ENCODE measurements around the gene DGKI.

The DGKI gene

DNA sequence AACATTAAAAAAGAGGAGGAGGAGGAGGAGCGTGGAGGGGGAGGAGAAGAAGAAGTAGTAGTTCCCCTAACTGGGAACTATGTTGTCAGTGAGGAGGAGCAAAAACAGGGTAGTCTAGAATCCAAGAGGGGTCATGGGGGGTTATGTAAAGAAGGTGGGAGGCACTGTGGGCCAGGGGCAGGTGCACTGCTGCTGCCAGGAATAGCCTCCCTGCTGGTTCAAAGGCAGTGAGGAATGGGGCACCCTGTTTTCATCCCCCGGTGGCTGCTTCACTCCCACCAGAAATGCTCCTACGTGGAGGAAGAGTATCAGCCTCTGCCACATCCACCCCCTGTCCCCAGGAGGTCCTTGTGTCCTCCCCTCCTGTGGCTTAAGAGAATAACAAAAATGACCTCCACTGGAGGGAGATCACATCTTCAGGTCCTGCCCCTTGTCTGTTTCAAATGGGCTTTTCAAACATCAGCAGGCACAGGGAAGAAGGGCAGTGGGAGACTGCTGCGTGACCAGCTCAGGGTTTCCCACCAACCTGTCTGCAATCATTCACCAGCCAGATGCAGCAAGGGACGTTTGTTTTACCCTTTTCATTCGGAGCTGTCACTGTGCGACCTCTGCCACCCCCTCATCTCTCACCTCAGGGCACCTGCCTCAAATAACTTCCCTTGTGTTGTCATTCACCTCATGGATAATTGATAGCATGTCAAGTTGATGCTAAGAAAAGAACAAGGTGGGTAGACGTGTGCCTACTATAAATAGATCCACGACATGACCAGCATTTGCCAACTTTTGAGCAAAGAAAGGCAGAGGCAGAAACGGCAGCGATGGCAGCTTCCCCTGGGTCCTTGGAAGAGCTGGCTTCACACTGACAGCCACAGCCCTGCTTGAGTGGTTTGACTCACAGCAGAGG, 92.6 kb downstream of the DGKI start:
- no peaks in the 10 kb centered on the region for H3K36me3 Mint-ChIP-seq
- no peak overlapping the region for H3K27ac Mint-ChIP-seq
- no peaks in the 10 kb centered on the region for H3K4me1 Mint-ChIP-seq
- no peak overlapping the region for H3K4me3 Mint-ChIP-seq
- H3K9me3 Mint-ChIP-seq, result no peaks in the 10 kb centered on the region
- H3K27me3 Mint-ChIP-seq, result peaks cover 10% of the 10 kb centered on the region

DNA sequence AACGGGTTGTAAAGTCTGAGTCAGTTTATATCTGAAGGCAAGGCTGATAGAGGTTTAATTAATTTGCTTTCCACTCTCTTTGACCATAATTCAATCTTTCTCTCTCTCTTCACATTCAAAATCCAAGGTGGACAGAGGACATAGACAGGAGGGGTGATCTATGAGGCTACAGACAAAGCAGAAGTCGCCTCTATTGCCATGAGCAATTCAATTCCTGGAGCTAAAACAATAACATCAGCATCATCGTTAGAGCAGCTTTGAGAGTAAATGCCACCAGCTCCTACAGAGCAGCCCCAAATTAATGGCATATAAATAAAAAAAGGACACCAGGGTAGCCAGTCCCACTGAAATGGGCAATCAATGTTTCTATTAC, 93.2 kb downstream of the DGKI start:
- Mint-ChIP-seq H3K4me1 (no peaks in the 10 kb centered on the region), H3K27me3 (peaks cover 11% of the 10 kb centered on the region), H3K9me3 (no peaks in the 10 kb centered on the region), H3K36me3 (no peaks in the 10 kb centered on the region), H3K27ac (no peak overlapping the region), H3K4me3 (no peak overlapping the region)

DNA sequence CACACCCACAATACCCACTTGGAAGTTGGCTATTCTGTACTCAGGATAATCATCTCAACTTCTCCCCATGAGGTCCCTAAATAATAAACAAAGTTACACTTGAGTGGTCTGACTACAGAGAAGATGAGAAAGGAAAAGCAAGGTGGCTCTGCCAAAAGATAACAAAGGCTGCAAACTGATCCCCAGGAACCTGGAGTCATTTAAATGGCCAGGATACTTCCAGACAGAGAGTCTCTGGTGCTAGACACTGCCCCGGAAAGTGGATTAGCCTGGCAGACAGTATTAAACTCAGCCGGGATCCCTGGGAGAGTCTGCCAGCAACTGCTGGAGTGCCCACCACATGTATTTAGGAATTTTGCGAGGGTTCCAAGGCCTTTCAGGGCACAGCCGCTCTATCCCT, 93.7 kb downstream of the DGKI start:
- Mint-ChIP-seq H3K27me3 (peaks cover 11% of the 10 kb centered on the region), H3K36me3 (no peaks in the 10 kb centered on the region), H3K27ac (no peak overlapping the region), H3K9me3 (no peaks in the 10 kb centered on the region), H3K4me3 (no peak overlapping the region), H3K4me1 (no peaks in the 10 kb centered on the region)

DNA sequence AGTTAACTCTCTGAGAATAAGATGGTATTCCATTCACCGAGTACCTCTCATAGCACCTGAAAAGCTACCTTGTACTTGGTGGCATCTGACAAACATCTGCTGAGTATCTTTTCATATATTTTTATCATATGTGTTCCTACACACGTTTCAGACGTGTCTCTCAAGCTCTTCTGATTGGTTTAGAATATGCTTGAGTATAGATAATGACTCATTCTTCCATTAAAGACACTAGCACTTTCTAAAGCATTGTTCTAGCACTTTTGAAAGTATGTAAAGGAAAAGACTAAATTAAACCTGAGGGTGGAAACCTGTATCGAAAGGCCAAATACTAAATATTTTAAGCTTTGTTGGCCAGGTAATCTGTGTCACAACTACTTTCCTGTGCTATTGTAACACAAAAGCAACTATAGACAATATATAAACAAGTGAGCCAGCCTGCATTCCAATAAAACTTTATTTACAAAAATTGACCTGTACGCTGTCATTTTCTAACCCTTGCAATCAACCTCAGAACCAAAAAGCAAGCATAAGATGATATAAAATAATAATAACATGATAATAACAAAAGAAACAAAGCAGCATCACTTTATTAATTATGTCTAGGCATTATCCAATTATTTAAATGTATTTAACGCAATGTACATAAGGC, 95.3 kb downstream of the DGKI start:
- peaks cover 12% of the 10 kb centered on the region for H3K27me3 Mint-ChIP-seq
- H3K4me3 Mint-ChIP-seq, result no peak overlapping the region
- H3K36me3 Mint-ChIP-seq, result no peaks in the 10 kb centered on the region
- no peaks in the 10 kb centered on the region for H3K4me1 Mint-ChIP-seq
- H3K9me3 Mint-ChIP-seq, result no peaks in the 10 kb centered on the region
- no peak overlapping the region for H3K27ac Mint-ChIP-seq

DNA sequence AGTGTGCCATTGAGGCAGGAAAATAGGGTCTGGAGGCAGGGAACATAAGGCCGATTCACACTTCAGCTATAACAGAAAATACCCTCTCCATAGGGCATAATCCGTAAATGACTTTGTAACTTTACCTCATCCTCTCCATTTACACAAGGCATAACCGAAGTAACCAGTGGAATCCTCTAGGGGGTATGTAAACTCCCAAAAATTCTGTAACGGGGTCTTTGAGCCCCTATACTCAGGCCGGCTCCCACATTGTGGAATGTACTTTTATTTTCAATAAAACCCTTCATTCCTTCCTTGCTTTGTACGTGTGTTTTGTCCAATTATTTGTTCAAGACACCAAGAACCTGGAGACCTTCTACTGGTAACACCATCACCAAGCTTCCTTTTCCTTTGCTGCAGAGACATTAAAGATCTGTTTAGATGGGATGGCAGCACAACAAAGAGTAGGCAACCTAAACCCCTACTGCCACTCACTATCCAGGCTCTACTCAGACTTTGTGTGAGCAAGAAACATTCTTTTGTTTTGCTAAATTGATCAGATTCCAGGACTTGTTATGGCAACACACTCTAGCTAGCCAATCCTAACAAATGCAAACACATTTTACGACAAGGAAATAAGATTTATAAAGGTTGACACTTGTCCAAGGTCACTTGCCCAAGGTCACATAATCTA, 99.3 kb downstream of the DGKI start:
- Mint-ChIP-seq H3K36me3 (no peaks in the 10 kb centered on the region), H3K4me1 (no peaks in the 10 kb centered on the region), H3K27me3 (peaks cover 9% of the 10 kb centered on the region), H3K9me3 (peaks cover 8% of the 10 kb centered on the region), H3K27ac (no peak overlapping the region), H3K4me3 (no peak overlapping the region)

DNA sequence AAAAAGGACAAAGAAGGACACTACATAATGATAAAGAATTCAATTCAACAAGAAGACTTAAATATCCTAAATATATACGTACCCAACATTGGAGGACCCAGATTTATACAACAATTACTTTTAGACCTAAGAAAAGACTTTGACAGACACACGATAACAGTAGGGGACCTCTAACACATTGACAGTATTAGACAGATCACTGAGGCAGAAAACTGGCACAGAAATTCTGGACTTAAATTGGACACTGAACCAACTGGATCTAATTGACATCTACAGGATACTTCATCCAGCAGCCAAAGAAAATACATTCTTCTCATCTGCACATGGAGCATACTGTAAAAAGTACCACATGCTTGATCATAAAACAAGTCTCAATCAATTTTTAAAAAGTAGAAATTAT, 103.8 kb downstream of the DGKI start:
- Mint-ChIP-seq H3K9me3 (peaks cover 11% of the 10 kb centered on the region), H3K27me3 (peaks cover 15% of the 10 kb centered on the region)

DNA sequence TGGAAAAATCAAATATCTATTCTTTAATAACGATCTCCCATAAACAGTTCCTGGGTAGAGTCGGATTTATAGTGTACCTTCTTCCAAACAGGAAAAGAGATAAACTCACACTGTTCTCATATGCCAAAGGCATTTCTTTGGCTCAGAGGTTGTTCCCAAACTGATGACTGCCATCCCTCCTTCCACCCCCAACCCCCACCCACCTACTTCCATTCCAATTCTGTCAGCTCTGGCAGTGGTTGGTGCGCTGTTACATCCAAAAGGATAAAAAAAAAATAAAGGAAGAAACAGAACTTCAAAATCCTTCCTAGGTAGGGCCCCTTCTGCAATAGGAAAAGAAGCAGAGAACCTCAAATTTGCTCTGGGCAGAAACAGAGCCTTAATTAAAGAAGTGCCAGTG, 104.7 kb downstream of the DGKI start:
- H3K27ac Mint-ChIP-seq, result no peak overlapping the region
- no peak overlapping the region for H3K4me3 Mint-ChIP-seq
- H3K36me3 Mint-ChIP-seq, result no peaks in the 10 kb centered on the region

More for the DNA sequence above, 103.8 kb downstream of the DGKI start:
- Mint-ChIP-seq H3K36me3 (no peaks in the 10 kb centered on the region), H3K4me1 (no peaks in the 10 kb centered on the region), H3K27ac (no peak overlapping the region), H3K4me3 (no peak overlapping the region)

DNA sequence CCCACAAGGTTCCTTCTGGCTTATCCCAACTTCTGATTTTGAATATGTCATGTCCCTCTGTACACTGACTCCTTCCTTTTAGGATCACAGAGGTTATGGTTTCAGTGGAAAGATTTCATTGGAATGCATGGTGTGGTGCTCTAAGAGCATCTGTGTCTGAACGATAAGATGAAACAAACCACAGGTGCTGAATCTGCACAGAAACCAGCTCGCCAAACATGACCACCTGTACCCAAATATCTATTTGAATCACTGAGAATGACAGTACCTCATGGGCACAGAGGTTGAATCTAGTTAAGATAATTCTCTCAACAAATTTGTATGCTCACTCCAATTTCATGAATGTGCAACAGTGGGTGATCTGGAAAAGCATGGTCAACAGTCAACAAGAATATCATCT, 105.3 kb downstream of the DGKI start:
- H3K4me3 Mint-ChIP-seq, result no peak overlapping the region
- peaks cover 11% of the 10 kb centered on the region for H3K9me3 Mint-ChIP-seq
- peaks cover 14% of the 10 kb centered on the region for H3K27me3 Mint-ChIP-seq
- no peak overlapping the region for H3K27ac Mint-ChIP-seq
- H3K4me1 Mint-ChIP-seq, result no peaks in the 10 kb centered on the region
- no peaks in the 10 kb centered on the region for H3K36me3 Mint-ChIP-seq

More for the DNA sequence above, 104.7 kb downstream of the DGKI start:
- Mint-ChIP-seq H3K27me3 (peaks cover 15% of the 10 kb centered on the region), H3K9me3 (peaks cover 11% of the 10 kb centered on the region), H3K4me1 (no peaks in the 10 kb centered on the region)

DNA sequence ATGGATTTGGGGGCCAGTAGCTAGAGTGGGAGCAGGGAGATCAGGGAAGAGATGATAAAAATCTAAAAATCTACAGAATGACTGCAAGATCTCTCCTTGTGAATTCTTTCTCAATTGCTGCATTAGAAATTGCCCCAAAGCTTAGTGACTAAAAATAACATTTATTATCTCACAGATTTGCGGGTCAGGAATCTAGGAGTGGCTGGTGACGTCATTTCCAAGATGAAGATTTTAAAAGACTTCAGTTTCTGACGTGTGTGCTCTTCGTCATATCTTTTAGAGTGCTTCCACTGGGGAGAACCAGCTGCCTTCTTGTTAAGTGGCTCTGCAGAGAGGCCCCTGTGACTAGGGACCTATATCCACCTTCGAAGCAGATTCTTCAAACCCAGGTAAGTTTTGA, 112.6 kb downstream of the DGKI start:
- Mint-ChIP-seq H3K9me3 (no peaks in the 10 kb centered on the region), H3K4me1 (no peaks in the 10 kb centered on the region), H3K36me3 (no peaks in the 10 kb centered on the region), H3K4me3 (no peak overlapping the region), H3K27ac (no peak overlapping the region), H3K27me3 (peaks cover 8% of the 10 kb centered on the region)

DNA sequence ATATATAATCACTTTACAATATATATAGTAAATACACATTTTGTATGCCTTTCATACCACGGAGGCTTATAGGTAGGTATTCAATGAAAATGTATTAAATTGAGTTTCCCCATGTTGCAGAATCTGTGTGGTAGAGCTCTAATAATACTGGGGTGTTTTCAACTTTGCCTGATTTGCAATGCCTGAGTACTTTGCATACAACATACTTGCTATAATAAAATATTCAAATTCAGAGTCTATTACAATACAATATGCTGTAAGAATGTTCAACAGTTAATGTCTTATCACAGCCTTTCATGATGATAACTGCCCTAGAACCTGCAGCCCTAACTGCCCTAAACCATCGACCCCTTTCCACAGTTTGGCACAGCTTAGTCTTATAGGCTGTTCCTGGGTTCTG, 114.6 kb downstream of the DGKI start:
- H3K4me1 Mint-ChIP-seq, result no peaks in the 10 kb centered on the region
- no peaks in the 10 kb centered on the region for H3K36me3 Mint-ChIP-seq
- no peak overlapping the region for H3K4me3 Mint-ChIP-seq
- peaks cover 5% of the 10 kb centered on the region for H3K27me3 Mint-ChIP-seq
- H3K27ac Mint-ChIP-seq, result no peak overlapping the region
- no peaks in the 10 kb centered on the region for H3K9me3 Mint-ChIP-seq

DNA sequence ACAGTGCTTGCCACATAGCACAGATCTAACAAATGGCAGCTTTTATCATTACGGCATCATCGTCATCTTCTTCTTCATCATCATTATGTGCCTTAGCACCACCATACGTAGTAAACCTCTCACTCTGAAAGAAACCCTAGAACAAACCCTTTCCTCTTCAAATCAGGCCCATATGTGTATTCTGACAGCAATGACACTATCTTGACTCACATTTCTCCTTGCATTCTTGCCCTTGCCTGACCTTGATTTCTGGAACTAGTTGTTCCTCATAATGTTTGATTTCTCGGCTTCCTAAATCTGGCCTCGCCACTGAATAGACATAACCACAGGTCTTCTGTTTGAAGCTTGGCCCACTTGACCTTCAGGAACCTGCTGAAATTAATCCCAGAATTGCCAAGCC, 115.3 kb downstream of the DGKI start:
- no peaks in the 10 kb centered on the region for H3K4me1 Mint-ChIP-seq
- H3K27me3 Mint-ChIP-seq, result peaks cover 4% of the 10 kb centered on the region
- no peaks in the 10 kb centered on the region for H3K9me3 Mint-ChIP-seq
- H3K4me3 Mint-ChIP-seq, result no peak overlapping the region
- no peaks in the 10 kb centered on the region for H3K36me3 Mint-ChIP-seq
- H3K27ac Mint-ChIP-seq, result no peak overlapping the region

DNA sequence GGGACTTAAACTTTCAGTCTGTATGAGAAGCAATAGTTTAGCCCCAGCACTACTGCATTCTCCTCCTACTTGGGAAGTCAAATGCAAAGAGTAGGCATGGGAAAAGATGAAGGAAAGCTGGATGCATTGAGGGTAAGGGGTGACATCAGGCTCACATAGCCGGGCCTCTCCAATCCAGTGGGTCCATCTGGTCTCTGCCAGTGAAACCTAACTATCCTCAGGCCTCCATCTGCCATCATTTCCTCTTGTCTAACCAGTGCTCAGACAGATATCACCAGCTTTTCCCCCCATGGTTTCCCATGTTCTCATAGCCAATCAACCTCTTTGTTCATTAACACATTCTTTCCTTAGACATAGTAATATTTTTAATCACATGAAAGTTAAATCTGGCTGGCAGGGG, 118.3 kb downstream of the DGKI start:
- Mint-ChIP-seq H3K36me3 (no peaks in the 10 kb centered on the region), H3K4me3 (no peak overlapping the region), H3K27ac (no peak overlapping the region), H3K9me3 (no peaks in the 10 kb centered on the region), H3K4me1 (no peaks in the 10 kb centered on the region), H3K27me3 (no peaks in the 10 kb centered on the region)

DNA sequence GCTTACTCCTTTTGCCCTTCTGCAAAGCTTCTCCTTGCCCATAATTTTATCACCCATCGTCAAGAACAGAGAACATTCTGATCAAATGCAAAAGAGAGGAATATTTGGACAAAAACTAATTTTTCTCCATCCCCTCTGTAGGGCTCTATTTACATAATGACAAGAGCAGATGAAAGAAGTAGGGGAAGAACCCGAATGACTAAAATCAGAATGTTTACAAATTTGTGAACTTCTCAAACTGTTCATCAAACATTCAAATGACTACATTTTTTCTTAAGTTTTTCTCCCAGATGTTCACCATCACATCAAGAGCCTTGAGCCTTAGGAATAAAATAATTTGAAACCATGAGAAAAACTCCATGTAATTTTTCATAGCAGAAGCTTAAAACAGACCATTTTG, 119.4 kb downstream of the DGKI start:
- H3K27ac Mint-ChIP-seq, result no peak overlapping the region
- H3K27me3 Mint-ChIP-seq, result no peaks in the 10 kb centered on the region
- H3K4me1 Mint-ChIP-seq, result no peaks in the 10 kb centered on the region
- no peak overlapping the region for H3K4me3 Mint-ChIP-seq
- H3K9me3 Mint-ChIP-seq, result no peaks in the 10 kb centered on the region
- H3K36me3 Mint-ChIP-seq, result no peaks in the 10 kb centered on the region

DNA sequence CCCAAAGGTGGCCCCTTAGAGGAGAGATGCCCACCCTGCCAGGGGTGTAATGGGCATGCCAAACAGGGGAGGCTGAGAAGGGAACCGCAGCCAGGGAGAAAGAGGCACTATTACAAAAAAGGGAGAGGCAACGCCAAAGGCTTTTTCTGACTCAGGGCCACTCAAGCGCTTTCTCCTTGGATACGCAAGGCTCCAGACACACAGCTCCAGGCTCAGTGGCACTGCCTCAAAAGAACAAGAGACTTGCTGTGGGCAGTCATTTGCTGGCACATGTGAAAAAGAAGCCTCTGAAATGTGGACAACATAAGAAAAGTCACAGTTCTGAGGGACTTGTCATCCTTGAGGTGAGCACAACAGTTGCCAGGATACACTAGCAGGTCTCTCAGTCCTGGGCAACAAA, 128.4 kb downstream of the DGKI start:
- Mint-ChIP-seq H3K27me3 (no peaks in the 10 kb centered on the region), H3K4me3 (no peak overlapping the region), H3K4me1 (no peaks in the 10 kb centered on the region), H3K9me3 (no peaks in the 10 kb centered on the region), H3K36me3 (no peaks in the 10 kb centered on the region), H3K27ac (no peak overlapping the region)

DNA sequence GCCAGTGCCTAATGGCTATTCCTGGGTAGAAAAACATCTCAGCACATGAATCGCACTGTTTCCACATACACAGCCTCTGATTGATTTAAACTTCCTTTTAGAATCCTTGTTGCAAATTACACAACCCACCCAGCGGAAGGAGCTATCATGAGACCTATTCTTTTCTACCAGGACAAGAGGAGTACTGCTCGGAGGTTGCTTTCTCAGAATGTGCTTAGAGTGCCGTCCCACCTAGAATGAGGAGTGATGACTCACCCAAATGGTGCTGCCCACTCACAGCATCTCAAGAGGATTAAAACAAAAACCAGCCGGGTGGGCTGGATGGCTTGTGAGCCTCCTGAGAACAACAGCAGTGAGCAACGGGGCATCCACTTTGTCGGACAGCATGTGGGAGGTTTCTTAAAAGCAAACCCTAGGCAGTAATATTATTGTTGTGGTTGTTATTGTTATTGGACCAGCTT, 128.9 kb downstream of the DGKI start:
- H3K27me3 Mint-ChIP-seq, result no peaks in the 10 kb centered on the region
- H3K36me3 Mint-ChIP-seq, result no peaks in the 10 kb centered on the region
- H3K4me3 Mint-ChIP-seq, result no peak overlapping the region
- H3K27ac Mint-ChIP-seq, result no peak overlapping the region
- H3K9me3 Mint-ChIP-seq, result no peaks in the 10 kb centered on the region
- no peaks in the 10 kb centered on the region for H3K4me1 Mint-ChIP-seq

DNA sequence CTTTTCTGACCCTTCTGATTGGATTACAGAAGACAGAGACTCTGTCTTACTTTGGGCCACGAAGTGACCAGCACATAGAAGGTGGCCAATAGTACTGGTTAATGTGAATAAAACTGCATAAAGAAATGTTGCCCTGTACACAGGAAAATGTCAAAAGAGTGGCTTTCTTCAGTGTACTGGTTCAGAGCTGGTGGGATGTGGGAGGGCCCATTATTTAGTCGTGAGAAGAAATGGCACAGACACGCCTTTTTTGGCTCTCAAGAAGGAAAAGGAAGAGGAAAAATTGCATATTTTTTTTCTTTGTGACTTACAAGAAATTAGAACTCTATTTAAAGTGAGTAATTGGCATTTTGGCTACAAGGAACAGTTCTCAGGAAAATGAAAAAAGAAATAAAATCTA, 129.7 kb downstream of the DGKI start:
- Mint-ChIP-seq H3K4me1 (no peaks in the 10 kb centered on the region), H3K4me3 (no peak overlapping the region), H3K36me3 (no peaks in the 10 kb centered on the region), H3K27ac (no peak overlapping the region), H3K27me3 (peaks cover 2% of the 10 kb centered on the region), H3K9me3 (no peaks in the 10 kb centered on the region)
